PFSK-1 (cell line): ENCODE measurements around the gene CCDC188.

ENCODE experiments used
- FOXP2 ChIP-seq: optimal IDR thresholded peaks from 2 replicates; pipeline ENCODE3; 2011; ENCODE audit warnings: borderline replicate concordance, control low read depth, inconsistent platforms; ENCODE audit not compliant: insufficient read depth; ENCODE audit errors: extremely low read length, extremely low read depth
- POLR2AphosphoS5 ChIP-seq: IDR thresholded peaks from 2 replicates; pipeline ENCODE4 v1.6.1; 2012; ENCODE audit warnings: low read depth, mild to moderate bottlenecking, control low read depth, low read length, moderate library complexity
- SIN3A ChIP-seq: IDR thresholded peaks from 2 replicates; pipeline ENCODE4 v1.6.1; 2012; ENCODE audit warnings: mild to moderate bottlenecking, low read length, moderate library complexity, borderline replicate concordance; ENCODE audit not compliant: insufficient read depth
- TAF1 ChIP-seq: IDR thresholded peaks from 2 replicates; pipeline ENCODE4 v1.6.1; 2012; ENCODE audit warnings: low read length, control low read depth, borderline replicate concordance; ENCODE audit not compliant: insufficient read depth
- TF ChIP-seq, protein P1 (sequence below), 2 experiments: IDR thresholded peaks; 2 replicates each; pipeline versions ENCODE4 v1.6.1 to v1.8.0; 2011 to 2012; ENCODE audit warnings: low read depth in 2 of 2, low read length in 2 of 2, control low read depth in 1 of 2, inconsistent platforms in 1 of 2, mild to moderate bottlenecking in 1 of 2, moderate library complexity in 1 of 2; ENCODE audit not compliant: insufficient read depth in 1 of 2

CCDC188 gene

GRCh38 chr22:20188567-20188877 is 37.7 kb upstream of the CCDC188 start:
- no peak for TF ChIP-seq SIN3A

GRCh38 chr22:20187777-20188566 is 37.1 kb upstream of the CCDC188 start:
- TF ChIP-seq POLR2AphosphoS5 (no peak), TAF1 (no peak), FOXP2 (no peak), SIN3A (no peak)
- TF ChIP-seq, protein P1, sequence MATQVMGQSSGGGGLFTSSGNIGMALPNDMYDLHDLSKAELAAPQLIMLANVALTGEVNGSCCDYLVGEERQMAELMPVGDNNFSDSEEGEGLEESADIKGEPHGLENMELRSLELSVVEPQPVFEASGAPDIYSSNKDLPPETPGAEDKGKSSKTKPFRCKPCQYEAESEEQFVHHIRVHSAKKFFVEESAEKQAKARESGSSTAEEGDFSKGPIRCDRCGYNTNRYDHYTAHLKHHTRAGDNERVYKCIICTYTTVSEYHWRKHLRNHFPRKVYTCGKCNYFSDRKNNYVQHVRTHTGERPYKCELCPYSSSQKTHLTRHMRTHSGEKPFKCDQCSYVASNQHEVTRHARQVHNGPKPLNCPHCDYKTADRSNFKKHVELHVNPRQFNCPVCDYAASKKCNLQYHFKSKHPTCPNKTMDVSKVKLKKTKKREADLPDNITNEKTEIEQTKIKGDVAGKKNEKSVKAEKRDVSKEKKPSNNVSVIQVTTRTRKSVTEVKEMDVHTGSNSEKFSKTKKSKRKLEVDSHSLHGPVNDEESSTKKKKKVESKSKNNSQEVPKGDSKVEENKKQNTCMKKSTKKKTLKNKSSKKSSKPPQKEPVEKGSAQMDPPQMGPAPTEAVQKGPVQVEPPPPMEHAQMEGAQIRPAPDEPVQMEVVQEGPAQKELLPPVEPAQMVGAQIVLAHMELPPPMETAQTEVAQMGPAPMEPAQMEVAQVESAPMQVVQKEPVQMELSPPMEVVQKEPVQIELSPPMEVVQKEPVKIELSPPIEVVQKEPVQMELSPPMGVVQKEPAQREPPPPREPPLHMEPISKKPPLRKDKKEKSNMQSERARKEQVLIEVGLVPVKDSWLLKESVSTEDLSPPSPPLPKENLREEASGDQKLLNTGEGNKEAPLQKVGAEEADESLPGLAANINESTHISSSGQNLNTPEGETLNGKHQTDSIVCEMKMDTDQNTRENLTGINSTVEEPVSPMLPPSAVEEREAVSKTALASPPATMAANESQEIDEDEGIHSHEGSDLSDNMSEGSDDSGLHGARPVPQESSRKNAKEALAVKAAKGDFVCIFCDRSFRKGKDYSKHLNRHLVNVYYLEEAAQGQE (IDR thresholded peaks at IDR 0.05; ENCODE audit: insufficient read depth in 1 of 2, low read depth in 2 of 2, low read length in 2 of 2), result no peak

GRCh38 chr22:20186871-20187546 is 36.2 kb upstream of the CCDC188 start:
- TF ChIP-seq FOXP2 (no peak), TAF1 (no peak), SIN3A (no peak), POLR2AphosphoS5 (no peak)
- TF ChIP-seq, protein P1 (IDR thresholded peaks at IDR 0.05; ENCODE audit: insufficient read depth in 1 of 2, low read depth in 2 of 2, low read length in 2 of 2), result no peak

DNA sequence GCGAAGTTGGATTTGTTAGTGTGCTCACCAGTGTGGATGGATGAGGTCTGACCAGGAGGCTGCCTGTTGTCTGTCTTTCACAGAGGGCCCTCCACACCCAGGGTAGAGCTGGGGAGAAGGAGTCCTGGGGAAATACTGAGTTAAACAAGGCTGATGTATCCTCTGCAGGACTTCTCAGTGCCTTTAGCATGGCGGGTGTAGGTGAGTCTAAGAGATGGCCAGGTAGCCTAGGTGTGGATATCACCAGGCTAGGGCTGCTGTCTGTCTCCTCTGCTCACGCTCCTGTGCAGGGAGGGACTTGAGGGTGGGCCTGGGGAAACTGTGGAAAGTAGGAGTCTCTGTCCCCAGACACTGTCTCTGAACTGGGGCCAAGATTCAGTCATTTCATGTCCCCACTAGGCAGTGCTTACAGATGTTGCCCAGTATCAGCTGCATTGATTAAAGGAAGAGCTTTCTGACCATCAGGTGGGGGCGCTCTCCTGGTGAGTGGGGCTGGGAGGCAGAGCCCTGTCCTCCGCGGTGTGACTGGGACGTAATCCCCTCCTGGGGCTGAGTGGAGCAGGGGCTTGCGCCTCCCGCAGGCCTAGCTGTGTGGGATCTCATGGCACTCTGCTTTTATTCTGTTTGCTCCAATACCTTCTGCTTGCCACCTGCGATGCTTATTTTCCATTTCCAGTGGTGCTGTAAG is 35.5 kb upstream of the CCDC188 start:
- no peak for TF ChIP-seq POLR2AphosphoS5
- TF ChIP-seq TAF1, result no peak
- TF ChIP-seq, protein P1 (IDR thresholded peaks at IDR 0.05; ENCODE audit: insufficient read depth in 1 of 2, low read depth in 2 of 2, low read length in 2 of 2), result no peak
- no peak for TF ChIP-seq SIN3A
- TF ChIP-seq FOXP2, result no peak

- no peak for TF ChIP-seq POLR2AphosphoS5
- TF ChIP-seq, protein P1 (IDR thresholded peaks at IDR 0.05; ENCODE audit: insufficient read depth in 1 of 2, low read depth in 2 of 2, low read length in 2 of 2), result no peak
- no peak for TF ChIP-seq TAF1
- TF ChIP-seq FOXP2, result no peak
- TF ChIP-seq SIN3A, result no peak
Observed at GRCh38 chr22:20185750-20186149, 34.9 kb upstream of the CCDC188 start.
